ENCODE results near the gene CARS2.

Gene CARS2

DNA sequence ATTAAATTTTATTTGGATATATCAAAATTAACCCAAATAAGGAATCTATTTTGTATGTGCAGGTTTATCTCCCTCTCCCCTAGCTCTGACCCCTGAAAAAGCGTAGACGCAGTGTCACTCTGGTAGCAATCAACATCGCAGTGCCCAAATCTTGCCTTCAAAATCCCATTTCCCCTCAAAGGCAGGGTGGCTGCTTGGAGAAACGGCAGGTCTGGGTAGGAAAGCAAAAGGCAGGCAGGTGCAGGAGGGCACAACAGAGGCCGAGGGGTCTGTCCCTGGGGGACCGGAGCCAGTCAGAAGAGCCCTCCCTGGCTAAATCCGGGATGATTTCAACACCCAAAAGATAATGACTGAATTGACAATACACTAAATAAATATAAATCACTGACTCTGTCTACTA is 48.7 kb downstream of the CARS2 start:
- no peak overlapping the region for H3K4me3 ChIP-seq (ENCODE audit: low read length)
- DNase-seq (ENCODE audit: low read depth): no peak
- TF ChIP-seq, protein P1, sequence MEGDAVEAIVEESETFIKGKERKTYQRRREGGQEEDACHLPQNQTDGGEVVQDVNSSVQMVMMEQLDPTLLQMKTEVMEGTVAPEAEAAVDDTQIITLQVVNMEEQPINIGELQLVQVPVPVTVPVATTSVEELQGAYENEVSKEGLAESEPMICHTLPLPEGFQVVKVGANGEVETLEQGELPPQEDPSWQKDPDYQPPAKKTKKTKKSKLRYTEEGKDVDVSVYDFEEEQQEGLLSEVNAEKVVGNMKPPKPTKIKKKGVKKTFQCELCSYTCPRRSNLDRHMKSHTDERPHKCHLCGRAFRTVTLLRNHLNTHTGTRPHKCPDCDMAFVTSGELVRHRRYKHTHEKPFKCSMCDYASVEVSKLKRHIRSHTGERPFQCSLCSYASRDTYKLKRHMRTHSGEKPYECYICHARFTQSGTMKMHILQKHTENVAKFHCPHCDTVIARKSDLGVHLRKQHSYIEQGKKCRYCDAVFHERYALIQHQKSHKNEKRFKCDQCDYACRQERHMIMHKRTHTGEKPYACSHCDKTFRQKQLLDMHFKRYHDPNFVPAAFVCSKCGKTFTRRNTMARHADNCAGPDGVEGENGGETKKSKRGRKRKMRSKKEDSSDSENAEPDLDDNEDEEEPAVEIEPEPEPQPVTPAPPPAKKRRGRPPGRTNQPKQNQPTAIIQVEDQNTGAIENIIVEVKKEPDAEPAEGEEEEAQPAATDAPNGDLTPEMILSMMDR (IDR thresholded peaks at IDR 0.05; ENCODE audit: insufficient read depth, low read depth, low read length, missing control alignments): no peak

DNA sequence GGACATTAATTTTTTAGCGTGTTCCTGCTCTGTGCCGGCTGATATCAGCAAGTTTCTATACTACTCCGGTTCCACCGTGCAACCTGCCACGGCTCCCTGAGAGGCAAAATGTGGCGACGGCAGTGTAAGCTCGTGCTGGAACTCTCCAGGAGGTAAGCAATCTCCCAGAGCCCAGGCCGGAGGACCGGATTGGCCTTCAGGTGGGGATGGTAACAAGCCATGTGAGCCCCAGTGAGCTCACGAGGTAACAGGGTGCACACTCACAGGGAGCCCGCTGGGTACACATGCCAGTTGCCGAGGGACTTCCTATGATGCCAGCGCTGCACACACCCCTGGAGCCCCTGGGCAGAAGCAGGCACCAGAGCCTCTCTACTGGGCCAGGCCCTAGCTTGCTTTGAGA is 52.1 kb downstream of the CARS2 start:
- TF ChIP-seq, protein P1 (IDR thresholded peaks at IDR 0.05; ENCODE audit: insufficient read depth, low read depth, low read length, missing control alignments): no peak
- no peak overlapping the region for H3K4me3 ChIP-seq (ENCODE audit: low read length)
- no peak for DNase-seq (ENCODE audit: low read depth)

DNA sequence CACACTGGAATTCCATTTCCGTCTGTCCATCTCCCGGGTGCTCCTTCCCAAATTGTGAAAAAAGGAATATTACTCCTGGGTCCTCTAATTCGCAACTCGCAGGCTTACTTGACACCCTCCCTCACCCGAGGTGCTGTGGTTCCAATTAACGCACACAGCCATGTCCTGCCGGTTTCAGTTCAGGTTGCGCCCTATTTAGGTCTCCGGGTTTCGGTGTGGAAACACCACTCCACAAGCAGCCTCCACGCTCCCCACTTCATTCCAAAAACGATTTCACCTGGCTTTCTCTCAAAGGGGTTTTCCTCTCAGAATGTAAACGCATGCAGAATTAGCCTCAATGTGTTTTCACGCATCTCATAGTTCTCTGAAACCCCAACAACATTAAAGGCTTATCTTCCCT is 52.6 kb downstream of the CARS2 start:
- TF ChIP-seq, protein P1 (IDR thresholded peaks at IDR 0.05; ENCODE audit: insufficient read depth, low read depth, low read length, missing control alignments): no peak
- DNase-seq (ENCODE audit: low read depth): no peak
- no peak overlapping the region for H3K4me3 ChIP-seq (ENCODE audit: low read length)

DNA sequence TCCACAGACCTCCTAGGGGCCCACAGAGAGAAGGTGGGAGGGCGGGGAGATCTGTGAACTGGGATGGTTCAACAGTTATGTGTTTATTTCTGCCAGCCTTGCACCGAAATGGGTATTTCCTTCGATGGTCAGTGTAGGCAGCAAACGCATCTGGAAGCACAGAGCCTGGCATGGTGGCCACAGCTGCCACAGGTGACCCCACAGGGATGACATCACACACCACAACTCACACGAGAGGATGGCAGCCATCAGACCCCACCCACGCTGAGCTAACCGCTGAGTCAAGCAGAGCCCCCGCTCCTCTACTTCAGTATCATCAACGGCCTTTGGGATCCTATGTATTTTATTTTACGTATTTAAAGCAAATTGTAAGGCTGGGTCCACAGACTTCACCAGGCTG is 53.2 kb downstream of the CARS2 start:
- TF ChIP-seq, protein P1 (IDR thresholded peaks at IDR 0.05; ENCODE audit: insufficient read depth, low read depth, low read length, missing control alignments): no peak
- DNase-seq (ENCODE audit: low read depth): no peak
- H3K4me3 ChIP-seq (ENCODE audit: low read length): no peak overlapping the region

DNA sequence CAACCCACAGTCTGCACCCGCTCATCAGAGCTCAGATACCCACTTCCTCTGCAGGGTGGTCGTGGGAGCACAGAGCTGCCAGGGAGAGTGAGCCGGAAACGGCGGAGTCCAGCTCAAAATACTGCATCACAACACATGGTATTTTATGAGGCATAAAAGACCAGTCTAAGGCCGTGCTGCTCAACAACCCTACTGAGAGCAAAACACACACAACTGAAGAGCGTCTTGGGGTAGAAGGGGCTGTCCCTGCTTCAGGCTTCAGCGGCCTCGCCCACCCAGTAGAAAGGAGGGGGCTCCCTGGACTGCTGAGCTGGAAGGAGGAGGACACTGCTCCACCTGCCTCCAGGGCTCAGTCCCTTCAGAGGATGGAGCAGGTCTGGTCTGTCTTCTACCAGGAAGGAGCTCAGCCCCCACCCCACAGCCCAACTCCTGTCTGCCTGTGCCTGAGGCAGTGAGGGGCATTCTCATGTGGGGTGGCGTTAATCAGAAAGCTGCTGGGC is 53.6 kb downstream of the CARS2 start:
- no peak overlapping the region for H3K4me3 ChIP-seq (ENCODE audit: low read length)
- DNase-seq (ENCODE audit: low read depth): no peak
- TF ChIP-seq, protein P1 (IDR thresholded peaks at IDR 0.05; ENCODE audit: insufficient read depth, low read depth, low read length, missing control alignments): no peak

DNA sequence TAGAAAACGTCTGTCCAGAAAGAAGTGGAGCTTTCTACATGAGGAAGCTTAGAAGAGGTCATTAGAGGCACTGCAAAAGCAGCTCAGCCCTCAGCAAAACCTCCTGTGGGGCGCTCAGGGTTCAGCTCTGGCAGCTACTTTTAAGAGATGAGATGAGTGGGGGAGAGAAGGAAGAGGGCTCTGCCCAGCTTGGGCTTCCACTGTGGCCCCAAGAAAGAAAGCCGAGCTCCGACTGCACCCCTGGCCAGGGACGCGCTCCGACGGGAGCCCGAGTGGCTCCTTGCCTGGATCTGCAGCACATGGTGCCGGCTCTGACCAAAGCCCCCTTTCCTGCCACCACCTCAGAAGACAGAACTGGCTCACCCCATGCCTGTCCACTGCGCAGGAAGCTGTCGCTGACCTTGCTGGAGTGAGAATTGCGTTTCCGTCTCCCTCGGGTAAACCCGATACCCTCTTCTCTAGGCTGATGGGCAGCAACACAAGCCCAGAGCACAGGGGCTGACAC is 54.1 kb downstream of the CARS2 start:
- H3K4me3 ChIP-seq (ENCODE audit: low read length): no peak overlapping the region
- DNase-seq (ENCODE audit: low read depth): no peak
- TF ChIP-seq, protein P1 (IDR thresholded peaks at IDR 0.05; ENCODE audit: insufficient read depth, low read depth, low read length, missing control alignments): no peak

DNA sequence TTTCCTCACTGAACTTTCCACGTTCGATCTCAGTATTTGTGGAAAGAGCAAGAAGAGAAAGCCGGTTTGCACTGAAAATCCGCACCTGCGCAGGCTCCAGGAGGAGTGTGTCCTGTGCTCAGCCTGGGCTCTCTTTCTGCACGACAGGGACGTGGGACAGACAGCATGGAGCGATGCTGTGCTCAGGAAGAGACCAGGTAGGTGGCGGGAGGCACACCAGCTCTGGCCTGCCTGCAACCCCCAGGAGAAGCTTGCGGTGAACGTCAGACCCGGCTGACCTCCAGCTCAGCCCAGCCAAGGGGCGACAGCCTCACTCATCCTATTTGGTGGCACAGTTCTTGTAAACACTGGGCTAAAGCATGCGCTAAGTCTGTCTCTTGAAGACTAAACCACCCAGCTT is 54.6 kb downstream of the CARS2 start:
- DNase-seq (ENCODE audit: low read depth): no peak
- TF ChIP-seq, protein P1 (IDR thresholded peaks at IDR 0.05; ENCODE audit: insufficient read depth, low read depth, low read length, missing control alignments): no peak
- H3K4me3 ChIP-seq (ENCODE audit: low read length): no peak overlapping the region

Measured in epithelial cell of esophagus (primary cell).